ENCODE measurements around the gene SPDEF.
A peak's percentile ranks its signal among the peaks of the same experiment; 100 is the strongest.

Gene SPDEF

GRCh38 chr6:34513646-34514045 lies 42.5 kb downstream of the SPDEF start:
- Histone ChIP-seq H3K4me3 (ENCODE audit: low read depth, low read length) (no peak overlapping the region), H3K36me3 (ENCODE audit: control insufficient read depth in 2 of 2, insufficient read depth in 1 of 2, low read length in 2 of 2) (no peaks in the 10 kb centered on the region), H3K9me3 (ENCODE audit: control insufficient read depth, insufficient read depth, low read depth, low read length) (no peaks in the 10 kb centered on the region), H3K27ac (ENCODE audit: extremely low read depth, low read depth, low read length) (no peak overlapping the region), H3K4me1 (ENCODE audit: control insufficient read depth, insufficient read depth, low read length) (no peaks in the 10 kb centered on the region)
- no peak for TF ChIP-seq KLF10 (tag by site-specific recombination; IDR thresholded peaks at IDR 0.05)
- TF ChIP-seq WT1 (tag by site-specific recombination; IDR thresholded peaks at IDR 0.05) = peak; percentile 57
- TF ChIP-seq CTCF (tag by site-specific recombination; IDR thresholded peaks at IDR 0.05) = no peak
- TF ChIP-seq KLF8 (tag by site-specific recombination; IDR thresholded peaks at IDR 0.05) = no peak
- TF ChIP-seq ZNF768 (tag by site-specific recombination; IDR thresholded peaks at IDR 0.05) = no peak
- no peak for TF ChIP-seq ZNF843 (tag by site-specific recombination; IDR thresholded peaks at IDR 0.05)
- TF ChIP-seq GLIS2 (tag by site-specific recombination; IDR thresholded peaks at IDR 0.05) = no peak
- no peak for TF ChIP-seq ZNF114 (tag by site-specific recombination; IDR thresholded peaks at IDR 0.05)
- no peak for TF ChIP-seq ZFP41 (tag by site-specific recombination; IDR thresholded peaks at IDR 0.05; ENCODE audit: borderline replicate concordance)
- TF ChIP-seq GLI2 (tag by site-specific recombination; IDR thresholded peaks at IDR 0.05; ENCODE audit: borderline replicate concordance, low read depth) = no peak
- TF ChIP-seq ZNF148 (tag by site-specific recombination; IDR thresholded peaks at IDR 0.05; ENCODE audit: borderline replicate concordance) = no peak
- 0 out of 2 replicates have a peak, but pooled peaks have one; percentile 11 for TF ChIP-seq ZNF398 (tag by site-specific recombination; IDR thresholded peaks at IDR 0.05)
- TF ChIP-seq KLF1 (tag by site-specific recombination; IDR thresholded peaks at IDR 0.05) = 0 out of 2 replicates have a peak, but pooled peaks have one; percentile 19
- TF ChIP-seq ZNF266 (tag by site-specific recombination; IDR thresholded peaks at IDR 0.05; ENCODE audit: low read depth) = no peak
- TF ChIP-seq SETDB1 (IDR thresholded peaks at IDR 0.05; ENCODE audit: insufficient read length, low read length) = no peak
- no peak for TF ChIP-seq ZNF776 (tag by site-specific recombination; IDR thresholded peaks at IDR 0.05; ENCODE audit: borderline replicate concordance)
- TF ChIP-seq MYNN (tag by site-specific recombination; IDR thresholded peaks at IDR 0.05; ENCODE audit: borderline replicate concordance) = no peak
- no peak for TF ChIP-seq ZNF513 (tag by site-specific recombination; IDR thresholded peaks at IDR 0.05)
- TF ChIP-seq GLIS1 (tag by site-specific recombination; IDR thresholded peaks at IDR 0.05) = peak; percentile 87
- TF ChIP-seq ZSCAN5A (tag by site-specific recombination; IDR thresholded peaks at IDR 0.05) = no peak
- TF ChIP-seq FEZF1 (tag by site-specific recombination; IDR thresholded peaks at IDR 0.05) = no peak
- no peak for TF ChIP-seq ZNF175 (tag by site-specific recombination; IDR thresholded peaks at IDR 0.05)
- ChIA-PET POLR2A (no interaction called here), CTCF (interaction anchor here (0.5 to 0.6 kb wide), 3 partner anchors 350 to 662 kb away, joined by 3 to 4 read pairs (median 3); no protein-coding TSS in a partner anchor)

Measured in HEK293 (cell line).